Subcutaneous adipose tissue (tissue), 4 donors: ENCODE measurements around the gene PDHB. TPM values are rescaled to one million over a fixed set of nuclear protein-coding genes. Genes with fewer than 3 reads are reported as not detected.

Experiments
- CTCF ChIP-seq: fragments of 450-650 bp; IDR thresholded peaks from one replicate; pipeline ENCODE4 v1.5.1; 2016; ENCODE audit warnings: low read depth, mild to moderate bottlenecking, control low read depth, antibody characterized with exemption, moderate library complexity
- total RNA-seq, 4 donors: library from RNA; depleted of rRNA; stranded (reverse); fragments of >200 nt; gene quantifications; one replicate each; pipeline ENCODE4 v1.1.0, GENCODE V29; 2016

Gene PDHB
- total RNA-seq, 4 donors from 2014 or later = 67.5 to 94.6 (median 74.7) TPM

- no peak for TF ChIP-seq CTCF
These were observed 37.6 kb upstream of the PDHB start for GRCh38 chr3:58471025-58471887.

GRCh38 chr3:58470363-58471024 lies 36.9 kb upstream of the PDHB start:
- no peak for TF ChIP-seq CTCF

- no peak for TF ChIP-seq CTCF
These were observed 35.5 kb upstream of the PDHB start for GRCh38 chr3:58469096-58469495.

GRCh38 chr3:58466899-58467563 lies 33.4 kb upstream of the PDHB start:
- TF ChIP-seq CTCF = no peak

GRCh38 chr3:58464866-58465265 lies 31.2 kb upstream of the PDHB start:
- TF ChIP-seq CTCF = no peak

- no peak for TF ChIP-seq CTCF
These were observed 30.3 kb upstream of the PDHB start for GRCh38 chr3:58463942-58464271.
